Type B pancreatic cell (in vitro differentiated cells): Measurements from ENCODE around the gene POU6F2. TPM values are rescaled to one million over a fixed set of nuclear protein-coding genes. Genes with fewer than 3 reads are reported as not detected.

ENCODE experiments used
- DNase-seq: peaks from one replicate; pipeline ENCODE4 v3.0.0; 2021; ENCODE audit warnings: mixed read lengths; ENCODE audit not compliant: unreplicated experiment; ENCODE audit errors: extremely low spot score
- H3K27ac Mint-ChIP-seq: 2 replicates; pipeline ENCODE4 v1.8.0; 2021; ENCODE audit warnings: mild to moderate bottlenecking, mixed read lengths
- H3K27me3 Mint-ChIP-seq: 2 replicates; pipeline ENCODE4 v1.8.0; 2021; ENCODE audit warnings: mixed read lengths
- H3K36me3 Mint-ChIP-seq: 2 replicates; pipeline ENCODE4 v1.8.0; 2021; ENCODE audit warnings: mixed read lengths
- H3K4me1 Mint-ChIP-seq: one replicate; pipeline ENCODE4 v1.8.0; 2021; ENCODE audit warnings: mixed read lengths; ENCODE audit not compliant: unreplicated experiment
- H3K4me3 Mint-ChIP-seq: 2 replicates; pipeline ENCODE4 v1.8.0; 2021; ENCODE audit warnings: mild to moderate bottlenecking, mixed read lengths
- H3K9me3 Mint-ChIP-seq: 2 replicates; pipeline ENCODE4 v1.8.0; 2021; ENCODE audit warnings: mixed read lengths
- total RNA-seq: library from RNA; stranded (reverse); gene quantifications from 2 replicates; pipeline ENCODE4 v1.2.1, GENCODE V29; 2021; ENCODE audit warnings: low replicate concordance
- TF ChIP-seq, protein P1 (sequence below): fragments of 200-600 bp; sonication (generic); conservative IDR thresholded peaks from 2 replicates; pipeline ENCODE4 v1.5.0; 2021; ENCODE audit warnings: antibody characterized with exemption, mild to moderate bottlenecking

POU6F2 gene
- total RNA-seq, 1 donor from 2014 or later, result 1.4 TPM

- no peak for DNase-seq
- Mint-ChIP-seq H3K27ac (no peak overlapping the region), H3K4me3 (no peak overlapping the region), H3K4me1 (no peaks in the 10 kb centered on the region), H3K27me3 (no peaks in the 10 kb centered on the region), H3K36me3 (no peaks in the 10 kb centered on the region), H3K9me3 (no peaks in the 10 kb centered on the region)
- TF ChIP-seq, protein P1, sequence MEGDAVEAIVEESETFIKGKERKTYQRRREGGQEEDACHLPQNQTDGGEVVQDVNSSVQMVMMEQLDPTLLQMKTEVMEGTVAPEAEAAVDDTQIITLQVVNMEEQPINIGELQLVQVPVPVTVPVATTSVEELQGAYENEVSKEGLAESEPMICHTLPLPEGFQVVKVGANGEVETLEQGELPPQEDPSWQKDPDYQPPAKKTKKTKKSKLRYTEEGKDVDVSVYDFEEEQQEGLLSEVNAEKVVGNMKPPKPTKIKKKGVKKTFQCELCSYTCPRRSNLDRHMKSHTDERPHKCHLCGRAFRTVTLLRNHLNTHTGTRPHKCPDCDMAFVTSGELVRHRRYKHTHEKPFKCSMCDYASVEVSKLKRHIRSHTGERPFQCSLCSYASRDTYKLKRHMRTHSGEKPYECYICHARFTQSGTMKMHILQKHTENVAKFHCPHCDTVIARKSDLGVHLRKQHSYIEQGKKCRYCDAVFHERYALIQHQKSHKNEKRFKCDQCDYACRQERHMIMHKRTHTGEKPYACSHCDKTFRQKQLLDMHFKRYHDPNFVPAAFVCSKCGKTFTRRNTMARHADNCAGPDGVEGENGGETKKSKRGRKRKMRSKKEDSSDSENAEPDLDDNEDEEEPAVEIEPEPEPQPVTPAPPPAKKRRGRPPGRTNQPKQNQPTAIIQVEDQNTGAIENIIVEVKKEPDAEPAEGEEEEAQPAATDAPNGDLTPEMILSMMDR, result no peak
Measured at GRCh38 chr7:39228946-39229345, 251.2 kb downstream of the POU6F2 start.

DNA sequence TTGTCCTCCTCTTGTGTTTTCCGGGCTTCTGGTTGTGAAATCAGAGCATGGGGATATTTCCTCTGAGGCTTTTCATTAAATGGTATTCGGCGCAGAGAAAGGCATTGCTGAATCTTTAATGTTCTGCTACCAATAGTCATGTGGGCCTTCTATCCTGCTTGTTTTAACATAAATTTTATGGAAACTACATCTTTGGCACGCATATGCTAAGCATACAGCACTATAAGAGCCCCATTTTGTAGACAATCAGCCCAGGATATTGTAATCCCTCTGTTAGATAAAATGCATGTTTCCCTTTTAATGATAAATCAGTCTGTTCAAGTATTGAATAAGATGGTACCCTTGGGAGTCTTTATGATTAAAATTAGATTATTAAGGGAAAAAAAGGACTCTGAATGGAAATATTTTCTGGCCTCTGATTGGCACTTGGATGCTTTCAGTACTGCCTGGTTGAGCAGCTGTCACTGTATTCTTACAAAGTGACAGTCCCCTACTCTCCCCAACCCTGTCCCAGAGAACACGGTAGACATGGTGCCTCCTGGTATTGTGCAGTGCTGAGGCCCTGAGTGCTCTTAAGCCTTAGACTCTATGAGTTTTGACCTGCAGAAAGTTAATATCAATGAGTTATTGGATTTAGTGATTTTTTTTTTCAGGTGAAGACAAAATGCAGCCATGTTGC lies 256.3 kb downstream of the POU6F2 start:
- TF ChIP-seq, protein P1, result no peak
- no peak overlapping the region for H3K27ac Mint-ChIP-seq
- DNase-seq, result no peak
- no peak overlapping the region for H3K4me3 Mint-ChIP-seq
- H3K4me1 Mint-ChIP-seq, result no peaks in the 10 kb centered on the region
- no peaks in the 10 kb centered on the region for H3K9me3 Mint-ChIP-seq
- no peaks in the 10 kb centered on the region for H3K27me3 Mint-ChIP-seq
- no peaks in the 10 kb centered on the region for H3K36me3 Mint-ChIP-seq

GRCh38 chr7:39238234-39238869 lies 260.6 kb downstream of the POU6F2 start:
- Mint-ChIP-seq H3K4me3 (no peak overlapping the region), H3K27ac (no peak overlapping the region), H3K27me3 (no peaks in the 10 kb centered on the region), H3K36me3 (no peaks in the 10 kb centered on the region), H3K9me3 (peaks cover 8% of the 10 kb centered on the region), H3K4me1 (no peaks in the 10 kb centered on the region)
- TF ChIP-seq, protein P1, result no peak
- no peak for DNase-seq

- peaks cover 8% of the 10 kb centered on the region for H3K9me3 Mint-ChIP-seq
- no peak overlapping the region for H3K4me3 Mint-ChIP-seq
- TF ChIP-seq, protein P1, result no peak
- no peaks in the 10 kb centered on the region for H3K4me1 Mint-ChIP-seq
- no peak for DNase-seq
- no peaks in the 10 kb centered on the region for H3K36me3 Mint-ChIP-seq
- H3K27me3 Mint-ChIP-seq, result no peaks in the 10 kb centered on the region
- H3K27ac Mint-ChIP-seq, result no peak overlapping the region
Measured at GRCh38 chr7:39240864-39241263, 263.2 kb downstream of the POU6F2 start.

DNA sequence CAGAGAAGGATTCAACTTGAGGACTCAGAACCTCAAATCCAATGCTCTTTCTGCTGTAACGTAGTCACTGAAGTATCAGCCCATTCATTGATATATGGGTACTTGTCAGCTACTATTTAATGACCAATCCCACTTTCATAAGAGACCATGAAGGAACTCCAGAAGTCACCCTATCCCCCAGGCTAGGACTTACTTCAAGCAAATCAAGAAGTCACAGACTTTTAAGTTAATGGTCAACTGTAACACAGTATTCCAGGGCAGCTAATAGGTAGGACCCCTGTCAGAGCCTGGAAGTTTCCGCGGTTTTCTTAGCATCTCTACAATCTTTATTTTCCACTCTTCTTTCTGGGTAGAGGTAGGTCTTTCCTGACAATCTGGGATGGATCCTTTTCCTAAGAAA lies 269.9 kb downstream of the POU6F2 start:
- Mint-ChIP-seq H3K4me3 (no peak overlapping the region), H3K4me1 (peaks cover 5% of the 10 kb centered on the region), H3K36me3 (no peaks in the 10 kb centered on the region), H3K27me3 (peaks cover 16% of the 10 kb centered on the region), H3K27ac (no peak overlapping the region), H3K9me3 (no peaks in the 10 kb centered on the region)
- TF ChIP-seq, protein P1, result no peak
- no peak for DNase-seq
